ENCODE data around the gene IL17RA. TPM values are rescaled to one million over a fixed set of nuclear protein-coding genes. Genes with fewer than 3 reads are reported as not detected.

IL17RA gene
- total RNA-seq, 2 experiments from 2014 or later = 12.5 to 14.7 TPM

Other genes with a start within 250 kb of the IL17RA start
- gene GAB4, start 76.8 kb upstream of the IL17RA start, total RNA-seq = not detected
- gene TMEM121B, start 36.4 kb downstream of the IL17RA start, total RNA-seq = under 1 TPM in 1 of 2 experiments, not detected in 1; 0.10 TPM
- gene HDHD5, start 74.3 kb downstream of the IL17RA start, total RNA-seq = 10 to 100 TPM; 42.2 to 42.9 TPM
- gene ADA2, start 134.4 kb downstream of the IL17RA start, total RNA-seq = 1 to 10 TPM; 1.5 to 2.2 TPM

Data from activated CD4-positive, alpha-beta memory T cell treated with anti-CD3 and anti-CD28 coated beads for 36 hours (primary cell).